K562 (cell line): ENCODE data around the gene PFDN2. TPM values are rescaled to one million over a fixed set of nuclear protein-coding genes. Genes with fewer than 3 reads are reported as not detected.

Source experiments
- ATAC-seq: fragments of 200-7000 bp; cut with Tn5 transposase; 3 replicates; pipeline ENCODE4 v1.9.1; 2020; ENCODE audit warnings: moderate library complexity
- BruUV-seq: library from RNA; stranded (reverse); fragments of 400-500 nt; replicated peaks from 2 replicates; lab custom pipeline; 2021; lab: Mats Ljungman, UMichigan
- CTCF ChIA-PET: fragments of 300-600 bp; formaldehyde crosslinking; extraction: SDS; loops from one replicate; lab custom pipeline; 2021; ENCODE audit warnings: low intra/inter-chr PET ratio; lab: Yijun Ruan, JAX
- POLR2A ChIA-PET: fragments of 300-600, 350-650 bp; sonication (Branson Sonifier 250); formaldehyde crosslinking; extraction: SDS; loops from one replicate; lab custom pipeline; 2021; ENCODE audit warnings: antibody characterized with exemption, inconsistent platforms; lab: Yijun Ruan, JAX
- DNase-seq, 4 experiments: peaks; one replicate each; pipeline versions ENCODE4 v3.0.0 to v3.0.0-alpha.2; 2011 to 2018; ENCODE audit warnings: low spot score in 3 of 4, mixed read lengths in 3 of 4; ENCODE audit errors: extremely low read depth in 1 of 4
- FAIRE-seq: peaks from 2 replicates; lab custom pipeline; 2011; peaks lifted over from hg19 to GRCh38; lab: Jason Lieb, UNC
- H2AFZ ChIP-seq: 2 replicates; pipeline ENCODE4 v1.6.0; 2011; ENCODE audit warnings: low read depth, low read length, control low read depth, inconsistent platforms
- H3K27ac ChIP-seq: fragments of 200-600 bp; 3 replicates; pipeline ENCODE4 v1.8.0; 2011; ENCODE audit warnings: low read depth, mild to moderate bottlenecking, control low read depth, inconsistent platforms, low read length, moderate library complexity, mixed read lengths; ENCODE audit errors: extremely low read depth
- H3K27me3 ChIP-seq, 2 experiments: fragments of 300-600 bp in 1 of 2; 2 replicates in 1 of 2; 3 replicates in 1 of 2; pipeline versions ENCODE4 v1.6.0 to v1.8.0; 2011; ENCODE audit warnings: inconsistent platforms in 2 of 2, low read length in 2 of 2, mild to moderate bottlenecking in 1 of 2, mixed read lengths in 1 of 2, moderate library complexity in 1 of 2; ENCODE audit not compliant: control insufficient read depth in 2 of 2, insufficient read depth in 2 of 2
- H3K36me3 ChIP-seq: fragments of 300-600 bp; 3 replicates; pipeline ENCODE4 v1.8.0; 2011; ENCODE audit warnings: mild to moderate bottlenecking, low read length, inconsistent platforms; ENCODE audit not compliant: control insufficient read depth, insufficient read depth
- H3K4me1 ChIP-seq, 2 experiments: fragments of 200-600 bp in 1 of 2; replicated peaks in 1 of 2; 2 replicates in 1 of 2; 3 replicates in 1 of 2; pipeline versions ENCODE4 v1.5.1 to v1.8.0; 2011; ENCODE audit warnings: inconsistent platforms in 2 of 2, low read length in 2 of 2, mild to moderate bottlenecking in 1 of 2, mixed read lengths in 1 of 2, moderate library complexity in 1 of 2; ENCODE audit not compliant: control insufficient read depth in 2 of 2, insufficient read depth in 2 of 2
- H3K4me2 ChIP-seq: 2 replicates; pipeline ENCODE4 v1.6.1; 2011; ENCODE audit warnings: low read length, control low read depth, inconsistent platforms, mixed read lengths; ENCODE audit not compliant: insufficient read depth
- H3K4me3 ChIP-seq: fragments of 200-600 bp; sonication (generic), shearing (Covaris generic); 2 replicates; pipeline ENCODE4 v1.5.1; 2016; ENCODE audit warnings: control low read depth, inconsistent platforms
- H3K79me2 ChIP-seq: fragments of 200-600 bp; 3 replicates; pipeline ENCODE4 v1.8.0; 2011; ENCODE audit warnings: low read length, inconsistent platforms; ENCODE audit not compliant: control insufficient read depth, insufficient read depth
- H3K9ac ChIP-seq, 2 experiments: 2 replicates each; pipeline versions ENCODE4 v1.6.0 to v1.6.1; 2011; ENCODE audit warnings: low read depth in 2 of 2, low read length in 2 of 2, control low read depth in 1 of 2, inconsistent platforms in 1 of 2, mild to moderate bottlenecking in 1 of 2, mixed read lengths in 1 of 2; ENCODE audit not compliant: insufficient read depth in 1 of 2
- H3K9me1 ChIP-seq: one replicate; pipeline ENCODE4 v1.6.0; 2011; ENCODE audit warnings: inconsistent platforms, mild to moderate bottlenecking, low read length, moderate library complexity; ENCODE audit not compliant: control insufficient read depth, insufficient read depth
- H3K9me3 ChIP-seq: replicated peaks from 2 replicates; pipeline ENCODE4 v1.5.1; 2011; ENCODE audit warnings: low read depth, low read length, inconsistent platforms; ENCODE audit not compliant: control insufficient read depth, insufficient read depth
- H4K20me1 ChIP-seq: replicated peaks from 2 replicates; pipeline ENCODE4 v1.6.1; 2011; ENCODE audit warnings: low read length, inconsistent platforms, mixed read lengths; ENCODE audit not compliant: control insufficient read depth, insufficient read depth
- CBX3 ChIP-seq, 2 experiments: IDR thresholded peaks; 1 replicate in 1 of 2; 2 replicates in 1 of 2; pipeline ENCODE4 v1.6.1; 2012; ENCODE audit warnings: inconsistent platforms in 2 of 2, low read length in 2 of 2, borderline replicate concordance in 1 of 2, control low read depth in 1 of 2
- CCNT2 ChIP-seq: IDR thresholded peaks from 2 replicates; pipeline ENCODE4 v1.6.1; 2011; ENCODE audit warnings: borderline replicate concordance, low read depth, mild to moderate bottlenecking, moderate library complexity, mixed read lengths, low read length; ENCODE audit not compliant: insufficient read length; ENCODE audit errors: extremely low read depth
- CREM ChIP-seq: IDR thresholded peaks from 2 replicates; pipeline ENCODE4 v1.6.1; 2014; ENCODE audit warnings: antibody characterized with exemption, low read depth
- JUN ChIP-seq, 2 experiments: sonication (generic) in 1 of 2; formaldehyde crosslinking in 1 of 2; IDR thresholded peaks; 2 replicates each; pipeline versions ENCODE4 v1.6.1 to v1.8.0; 2012 to 2022; ENCODE audit warnings: borderline replicate concordance in 2 of 2, mild to moderate bottlenecking in 2 of 2, improper control_type of control experiment in 1 of 2, low read depth in 1 of 2, low read length in 1 of 2, missing genetic modification reagents in 1 of 2
- JUND ChIP-seq, 2 experiments: IDR thresholded peaks; 2 replicates in 1 of 2; 3 replicates in 1 of 2; pipeline ENCODE4 v1.6.1; 2011; ENCODE audit warnings: borderline replicate concordance in 2 of 2, low read depth in 2 of 2, low read length in 2 of 2, improper control_type of control experiment in 1 of 2, missing biosample characterization in 1 of 2, missing genetic modification characterization in 1 of 2, missing genetic modification reagents in 1 of 2
- MGA ChIP-seq: fragments of 450-650 bp; IDR thresholded peaks from 2 replicates; pipeline ENCODE4 v1.6.1; 2016; ENCODE audit warnings: mild to moderate bottlenecking, moderate library complexity
- TCF7L2 ChIP-seq: fragments of 150-350 bp; IDR thresholded peaks from 2 replicates; pipeline ENCODE4 v1.6.1; 2016; ENCODE audit warnings: low read depth, mild to moderate bottlenecking, low read length, moderate library complexity
- ZNF217 ChIP-seq: sonication (generic); formaldehyde crosslinking; IDR thresholded peaks from 2 replicates; pipeline ENCODE4 v1.8.0; 2022; ENCODE audit warnings: mild to moderate bottlenecking, missing genetic modification reagents
- WGBS: fragments of 100-300 bp; shearing (Covaris generic); methylation state at CpG from one replicate; pipeline ENCODE4 v1.1.6; 2016; ENCODE audit warnings: low coverage, mixed read lengths; ENCODE audit not compliant: insufficient coverage; ENCODE audit errors: missing lambda C conversion rate; 5-methylcytosine and 5-hydroxymethylcytosine counted together
- in situ Hi-C: fragments of 300-500 bp; cut with MboI; formaldehyde crosslinking; loops from 4 replicates; pipeline ENCODE4 v1.15.0; 2018; ENCODE audit warnings: inconsistent platforms, mixed read lengths
- intact Hi-C: fragments of 100-400 bp; cut with micrococcal nuclease; formaldehyde crosslinking; loops from 2 replicates; pipeline ENCODE4 v1.14.2; 2022
- polyA plus RNA-seq, 8 experiments: library from polyadenylated mRNA; depleted of rRNA in 4 of 8; stranded (reverse) in 5 of 8; unstranded in 3 of 8; fragments of >200 nt; fragmentation: Nextera tagmentation in 2 of 8; fragmentation: Illumina TruSeq in 1 of 8; extraction: Ambion mirVana in 2 of 8; extraction: Trizol in 1 of 8; gene quantifications; 2 replicates each; pipeline versions ENCODE4 v1.2.1 to v1.2.3, GENCODE V29; 2011 to 2014; ENCODE audit warnings: inconsistent platforms in 1 of 8, missing spikeins in 1 of 8
- total RNA-seq, 7 experiments: library from RNA; depleted of rRNA in 6 of 7; stranded (reverse); fragments of >200 nt in 6 of 7; fragmentation: Illumina TruSeq in 2 of 7; extraction: Trizol in 2 of 7; gene quantifications; 2 replicates each; pipeline versions ENCODE4 v1.2.1 to v1.2.3, GENCODE V29; 2011 to 2021; ENCODE audit warnings: low replicate concordance in 1 of 7

PFDN2 gene
- total and polyA plus RNA-seq, 9 of the 15 experiments (the other 6 are each of a cell fraction or from before 2014, with no cell fraction given) = 50.2 to 361 (median 144) TPM

GRCh38 chr1:161052899-161053298 lies 64.9 kb downstream of the PFDN2 start:
- in situ Hi-C loops (no loop called here), intact Hi-C loops (no loop called here)
- peak in 2 of 4 experiments; percentile 59 to 62 for DNase-seq
- H2AFZ ChIP-seq = peak overlapping the region; percentile 19; the same call in 1 of the 2 replicates
- 11% methylated on average over 3 of the region's 3 CpGs for WGBS
- no peaks in the 10 kb centered on the region for H3K79me2 ChIP-seq
- peak; percentile 54 for ATAC-seq
- peak; percentile 86 for FAIRE-seq
- H3K4me2 ChIP-seq = no peak overlapping the region; the same call in 1 of the 2 replicates
- peaks cover 0 to 8% of the 10 kb centered on the region in 2 experiments; a peak in 3 of 5 replicates for H3K4me1 ChIP-seq
- H3K9me3 ChIP-seq = no peaks in the 10 kb centered on the region
- no peaks in the 10 kb centered on the region for H3K9me1 ChIP-seq
- CTCF ChIA-PET = interaction anchor here (0.6 kb wide), 1 partner anchor 46 kb away, joined by 3 read pairs; no protein-coding TSS in a partner anchor
- H3K27me3 ChIP-seq = no peaks in the 10 kb centered on the region
- no peak overlapping the region for H3K4me3 ChIP-seq
- H3K36me3 ChIP-seq = no peaks in the 10 kb centered on the region
- no peak overlapping the region for H3K27ac ChIP-seq
- no TSS peak for BruUV-seq
- POLR2A ChIA-PET = interaction anchor here (2.6 kb wide), 1 partner anchor 8 kb away, joined by 13 read pairs; the partner anchor contains the start of gene USF1
- H3K9ac ChIP-seq = no peak overlapping the region
- H4K20me1 ChIP-seq = no peaks in the 10 kb centered on the region
- TF ChIP-seq TCF7L2 = no peak
- 0 out of 2 replicates have a peak, but pooled peaks have one; percentile 5 for TF ChIP-seq CREM
- 0 out of 2 replicates have a peak, but pooled peaks have one; percentile 35 for TF ChIP-seq JUN (IDR thresholded peaks at IDR 0.05; ENCODE audit: borderline replicate concordance, low read depth, low read length)
- TF ChIP-seq JUN (CRISPR knock-in tag; IDR thresholded peaks at IDR 0.05; ENCODE audit: borderline replicate concordance) = no peak
- no peak for TF ChIP-seq ZNF217 (CRISPR knock-in tag)
- TF ChIP-seq JUND (IDR thresholded peaks at IDR 0.05; ENCODE audit: borderline replicate concordance, low read depth, low read length) = peak; percentile 69; the same call in 1 of the 2 replicates
- TF ChIP-seq JUND (tag; IDR thresholded peaks at IDR 0.05; ENCODE audit: borderline replicate concordance, low read depth, low read length) = peak; percentile 23; the same call in 1 of the 3 replicates
- no peak for TF ChIP-seq CCNT2
- 0 out of 3 replicates have a peak, but pooled peaks of 1 of the 2 experiments have one; percentile 12 for TF ChIP-seq CBX3 (IDR thresholded peaks at IDR 0.05; ENCODE audit: borderline replicate concordance in 1 of 2, low read length in 2 of 2)
- TF ChIP-seq MGA = peak; percentile 36
